Stomach (tissue), 4 donors: ENCODE results near the gene ZFPM1.

Experiments used
- CTCF ChIP-seq, 7 experiments: fragments of 450-650 bp in 4 of 7; fragments of 200-600 bp in 3 of 7; sonication (generic) in 3 of 7; IDR thresholded peaks; one replicate each; pipeline ENCODE4 v1.5.1; 2016 to 2019; ENCODE audit warnings: antibody characterized with exemption in 7 of 7, control low read depth in 2 of 7, mild to moderate bottlenecking in 1 of 7
- POLR2AphosphoS5 ChIP-seq, 3 donors: sonication (generic); formaldehyde crosslinking; IDR thresholded peaks; one replicate each; pipeline ENCODE4 v1.6.1; 2016; ENCODE audit warnings: antibody characterized with exemption in 3 of 3

GRCh38 chr16:88469615-88470395, 16.7 kb downstream of the ZFPM1 start:
- TF ChIP-seq CTCF (IDR thresholded peaks at IDR 0.05) (no peak), POLR2AphosphoS5 (IDR thresholded peaks at IDR 0.05) (no peak)
